IMR-90 (cell line): ENCODE data around the gene NKAP. TPM values are rescaled to one million over a fixed set of nuclear protein-coding genes. Genes with fewer than 3 reads are reported as not detected.
"Not testable (repeated sequence)": the region's sequence is repeated elsewhere in the genome, so short reads cannot be mapped to it uniquely, and the experiment has no call there.

ENCODE experiments used
- ATAC-seq: fragments of 200-7000 bp; cut with Tn5 transposase; 2 replicates; pipeline ENCODE4 v1.9.1; 2020; ENCODE audit warnings: low read depth, mild to moderate bottlenecking, moderate library complexity
- BruUV-seq: library from RNA; stranded (reverse); fragments of 400-500 nt; replicated peaks from 2 replicates; lab custom pipeline; 2021; lab: Mats Ljungman, UMichigan
- CTCF ChIA-PET: fragments of 300-600 bp; formaldehyde crosslinking; extraction: SDS; loops from one replicate; lab custom pipeline; 2021; ENCODE audit warnings: antibody characterized with exemption; lab: Yijun Ruan, JAX
- POLR2A ChIA-PET: fragments of 300-600 bp; sonication (Branson Sonifier 250); formaldehyde crosslinking; loops from one replicate; lab custom pipeline; 2022; ENCODE audit warnings: antibody characterized with exemption; ENCODE audit not compliant: unreplicated experiment; lab: Charles Lee
- DNase-seq: peaks from one replicate; pipeline ENCODE4 v3.0.0; 2013
- H2AFZ ChIP-seq: replicated peaks from 2 replicates; pipeline ENCODE3; 2013; ENCODE audit warnings: low read length, mild to moderate bottlenecking; ENCODE audit not compliant: poor library complexity
- H2AK5ac ChIP-seq: 2 replicates; pipeline ENCODE4 v1.6.1; 2013; ENCODE audit warnings: low read depth, low read length, inconsistent platforms
- H2AK9ac ChIP-seq: replicated peaks from 2 replicates; pipeline ENCODE3; 2013; ENCODE audit warnings: mild to moderate bottlenecking, low read depth, low read length, moderate library complexity; ENCODE audit not compliant: poor library complexity
- H2BK120ac ChIP-seq: 2 replicates; pipeline ENCODE4 v1.6.1; 2013; ENCODE audit warnings: low read depth, low read length, inconsistent platforms
- H2BK15ac ChIP-seq: 3 replicates; pipeline ENCODE4 v1.6.1; 2013; ENCODE audit warnings: low read depth, low read length, inconsistent platforms
- H2BK20ac ChIP-seq: 2 replicates; pipeline ENCODE4 v1.6.1; 2013; ENCODE audit warnings: low read depth, mild to moderate bottlenecking, inconsistent platforms, low read length, moderate library complexity
- H2BK5ac ChIP-seq: 2 replicates; pipeline ENCODE4 v1.6.1; 2013; ENCODE audit warnings: mild to moderate bottlenecking, low read depth, low read length, inconsistent platforms; ENCODE audit not compliant: poor library complexity, severe bottlenecking
- H3K14ac ChIP-seq: replicated peaks from 2 replicates; pipeline ENCODE4 v1.6.1; 2013; ENCODE audit warnings: low read depth, low read length, inconsistent platforms
- H3K18ac ChIP-seq: 2 replicates; pipeline ENCODE4 v1.6.1; 2013; ENCODE audit warnings: low read depth, low read length, control low read depth
- H3K23ac ChIP-seq: 2 replicates; pipeline ENCODE4 v1.6.1; 2013; ENCODE audit warnings: low read depth, low read length, inconsistent platforms
- H3K27ac ChIP-seq: 2 replicates; pipeline ENCODE4 v1.5.1; 2013; ENCODE audit warnings: mild to moderate bottlenecking, control low read depth, low read length; ENCODE audit not compliant: insufficient read depth
- H3K27me3 ChIP-seq: 2 replicates; pipeline ENCODE4 v1.6.1; 2013; ENCODE audit warnings: low read length; ENCODE audit not compliant: control insufficient read depth, insufficient read depth
- H3K36me3 ChIP-seq: 2 replicates; pipeline ENCODE4 v1.6.1; 2013; ENCODE audit warnings: low read length, mixed read lengths; ENCODE audit not compliant: control insufficient read depth, insufficient read depth
- H3K4ac ChIP-seq: 2 replicates; pipeline ENCODE4 v1.6.1; 2013; ENCODE audit warnings: low read depth, low read length, inconsistent platforms
- H3K4me1 ChIP-seq: 2 replicates; pipeline ENCODE4 v1.6.1; 2013; ENCODE audit warnings: low read length, mixed read lengths; ENCODE audit not compliant: control insufficient read depth, insufficient read depth
- H3K4me2 ChIP-seq: 2 replicates; pipeline ENCODE4 v1.6.1; 2013; ENCODE audit warnings: low read depth, mild to moderate bottlenecking, control low read depth, low read length, moderate library complexity
- H3K4me3 ChIP-seq: 2 replicates; pipeline ENCODE4 v1.5.1; 2013; ENCODE audit warnings: low read depth, mild to moderate bottlenecking, control low read depth, low read length, moderate library complexity; ENCODE audit not compliant: insufficient read depth
- H3K56ac ChIP-seq: 2 replicates; pipeline ENCODE4 v1.6.1; 2013; ENCODE audit warnings: low read length, inconsistent platforms; ENCODE audit not compliant: insufficient read depth; ENCODE audit errors: extremely low read depth
- H3K79me1 ChIP-seq, 2 experiments: 2 replicates each; pipeline ENCODE4 v1.6.1; 2013; ENCODE audit warnings: low read length in 2 of 2, inconsistent platforms in 1 of 2, low read depth in 1 of 2
- H3K9ac ChIP-seq: 2 replicates; pipeline ENCODE4 v1.6.1; 2013; ENCODE audit warnings: low read depth, low read length, control low read depth
- H3K9me1 ChIP-seq: 2 replicates; pipeline ENCODE4 v1.6.1; 2013; ENCODE audit warnings: low read length, inconsistent platforms; ENCODE audit not compliant: insufficient read depth
- H3K9me3 ChIP-seq: 2 replicates; pipeline ENCODE4 v1.6.1; 2013; ENCODE audit warnings: low read length; ENCODE audit not compliant: control insufficient read depth, insufficient read depth
- H4K20me1 ChIP-seq: 2 replicates; pipeline ENCODE4 v1.6.1; 2013; ENCODE audit warnings: low read length, inconsistent platforms; ENCODE audit not compliant: insufficient read depth
- H4K5ac ChIP-seq: 2 replicates; pipeline ENCODE4 v1.6.1; 2013; ENCODE audit warnings: mild to moderate bottlenecking, low read depth, low read length, control low read depth
- H4K8ac ChIP-seq, 2 experiments: 2 replicates each; pipeline ENCODE4 v1.6.1; 2013; ENCODE audit warnings: low read depth in 2 of 2, low read length in 2 of 2, control low read depth in 1 of 2, inconsistent platforms in 1 of 2
- H4K91ac ChIP-seq: 2 replicates; pipeline ENCODE4 v1.6.1; 2013; ENCODE audit warnings: low read depth, low read length, inconsistent platforms; ENCODE audit not compliant: insufficient read depth
- WGBS, 2 experiments: methylation state at CpG; one replicate each; pipeline versions ENCODE4 v1.1.5 to v1.1.7; 2013; ENCODE audit warnings: missing lambda C conversion rate in 2 of 2; ENCODE audit not compliant: insufficient read length in 1 of 2; ENCODE audit errors: extremely low coverage in 2 of 2; 5-methylcytosine and 5-hydroxymethylcytosine counted together
- dilution Hi-C: fragments of 300-500 bp; cut with HindIII; formaldehyde crosslinking; loops from one replicate; pipeline ENCODE4 v1.14.3; 2018; ENCODE audit warnings: low sequenced_read_pairs; ENCODE audit not compliant: unreplicated experiment
- in situ Hi-C: fragments of 300-500 bp; cut with MboI; formaldehyde crosslinking; loops from 3 replicates; pipeline ENCODE4 v1.14.3; 2019; ENCODE audit warnings: low sequenced_read_pairs, inconsistent platforms, mixed read lengths
- intact Hi-C: fragments of 100-400 bp; cut with micrococcal nuclease; formaldehyde crosslinking; loops from 2 replicates; pipeline ENCODE4 v1.10.0; 2022
- polyA plus RNA-seq, 3 experiments: library from polyadenylated mRNA; depleted of rRNA; stranded (reverse); fragments of >200 nt; gene quantifications; 2 replicates each; pipeline ENCODE4 v1.2.3, GENCODE V29; 2012; ENCODE audit warnings: low replicate concordance in 1 of 3
- total RNA-seq: library from RNA; depleted of rRNA; stranded (reverse); fragments of >200 nt; gene quantifications from 2 replicates; pipeline ENCODE4 v1.2.3, GENCODE V29; 2012

Gene NKAP
- total and polyA plus RNA-seq, 2 of the 4 experiments (the other 2 are of a cell fraction) = 1.3 to 2.7 TPM

- H3K27me3 ChIP-seq, H3K4me2 ChIP-seq, BruUV-seq, H2BK120ac ChIP-seq, H4K5ac ChIP-seq, H3K14ac ChIP-seq, H3K18ac ChIP-seq, H3K56ac ChIP-seq, H2AK5ac ChIP-seq, intact Hi-C loops, H3K36me3 ChIP-seq, ATAC-seq, H2AK9ac ChIP-seq, H4K91ac ChIP-seq, DNase-seq, H2AFZ ChIP-seq, H3K4me1 ChIP-seq, H3K4ac ChIP-seq, POLR2A ChIA-PET, CTCF ChIA-PET, H2BK5ac ChIP-seq, H3K23ac ChIP-seq, H2BK15ac ChIP-seq, dilution Hi-C loops, H3K27ac ChIP-seq, H3K79me1 ChIP-seq, H3K9ac ChIP-seq, H3K4me3 ChIP-seq, H2BK20ac ChIP-seq, H3K9me1 ChIP-seq, H3K9me3 ChIP-seq, H4K8ac ChIP-seq, H4K20me1 ChIP-seq, in situ Hi-C loops: not testable (repeated sequence)
- no CpG with 5 or more reads among the region's 4 CpGs for WGBS, 2 experiments
Observed at GRCh38 chrX:119977172-119977571, 33.6 kb upstream of the NKAP start.
